SK-N-SH treated with all-trans-retinoic acid at 6 μM for 48 hours (cell line): ENCODE results near the gene INSM1.
"Not testable (repeated sequence)": the region's sequence is repeated elsewhere in the genome, so short reads cannot be mapped to it uniquely, and the experiment has no call there.

Experiments
- ATAC-seq: fragments of 200-7000 bp; cut with Tn5 transposase; 3 replicates; pipeline ENCODE4 v1.9.1; 2020; ENCODE audit warnings: mild to moderate bottlenecking, moderate library complexity
- ARNTL ChIP-seq: fragments of 450-650 bp; formaldehyde crosslinking; IDR thresholded peaks from 2 replicates; pipeline ENCODE4 v1.5.0; 2020; ENCODE audit warnings: low read depth, mild to moderate bottlenecking, moderate library complexity, borderline replicate concordance
- CSDC2 ChIP-seq: fragments of 250-450 bp; sonication (Bioruptor Pico); IDR thresholded peaks from 2 replicates; pipeline ENCODE4 v1.5.0; 2020; ENCODE audit warnings: mild to moderate bottlenecking, moderate library complexity
- GLIS3 ChIP-seq: fragments of 250-450 bp; sonication (Bioruptor Pico); IDR thresholded peaks from 2 replicates; pipeline ENCODE4 v1.5.0; 2020; ENCODE audit warnings: mild to moderate bottlenecking, moderate library complexity
- ISL1 ChIP-seq: fragments of 250-450 bp; sonication (Bioruptor Pico); IDR thresholded peaks from 2 replicates; pipeline ENCODE4 v2.1.2; 2022; ENCODE audit warnings: mild to moderate bottlenecking, moderate library complexity
- OSR1 ChIP-seq: fragments of 250-450 bp; sonication (Bioruptor Pico); IDR thresholded peaks from 2 replicates; pipeline ENCODE4 v1.8.0; 2022; ENCODE audit warnings: moderate library complexity, mild to moderate bottlenecking, inconsistent platforms
- PPARA ChIP-seq: fragments of 250-450 bp; sonication (Bioruptor Pico); IDR thresholded peaks from 2 replicates; pipeline ENCODE4 v1.5.0; 2020; ENCODE audit warnings: mild to moderate bottlenecking, borderline replicate concordance
- RARB ChIP-seq: fragments of 250-450 bp; sonication (Bioruptor Pico); IDR thresholded peaks from 2 replicates; pipeline ENCODE4 v1.8.0; 2021; ENCODE audit warnings: mild to moderate bottlenecking, moderate library complexity
- SNAI2 ChIP-seq: fragments of 250-450 bp; sonication (Bioruptor Pico); IDR thresholded peaks from 2 replicates; pipeline ENCODE4 v1.5.0; 2020; ENCODE audit warnings: mild to moderate bottlenecking, moderate library complexity
- TCF4 ChIP-seq: fragments of 250-450 bp; sonication (Bioruptor Pico); IDR thresholded peaks from 2 replicates; pipeline ENCODE4 v1.8.0; 2021; ENCODE audit warnings: mild to moderate bottlenecking, moderate library complexity, borderline replicate concordance
- TOX ChIP-seq: fragments of 250-450 bp; sonication (Bioruptor Pico); IDR thresholded peaks from 2 replicates; pipeline ENCODE4 v1.8.0; 2021; ENCODE audit warnings: mild to moderate bottlenecking, moderate library complexity, borderline replicate concordance
- ZFP3 ChIP-seq: fragments of 250-450 bp; sonication (Bioruptor Pico); IDR thresholded peaks from 2 replicates; pipeline ENCODE4 v1.5.0; 2020; ENCODE audit warnings: mild to moderate bottlenecking, moderate library complexity
- ZNF565 ChIP-seq: fragments of 450-650 bp; formaldehyde crosslinking; conservative IDR thresholded peaks from 2 replicates; pipeline ENCODE4 v1.5.0; 2020; ENCODE audit warnings: low read depth, mild to moderate bottlenecking, moderate library complexity
- ZNF70 ChIP-seq: fragments of 450-650 bp; formaldehyde crosslinking; IDR thresholded peaks from 2 replicates; pipeline ENCODE4 v1.5.0; 2020; ENCODE audit warnings: mild to moderate bottlenecking, moderate library complexity
- ZNF8 ChIP-seq: fragments of 450-650 bp; formaldehyde crosslinking; IDR thresholded peaks from 2 replicates; pipeline ENCODE4 v1.5.0; 2020; ENCODE audit warnings: mild to moderate bottlenecking, moderate library complexity
- TF ChIP-seq, protein P1 (sequence below): fragments of 250-450 bp; sonication (Bioruptor Pico); IDR thresholded peaks from 2 replicates; pipeline ENCODE4 v1.5.0; 2020; ENCODE audit warnings: mild to moderate bottlenecking, moderate library complexity
- TF ChIP-seq, protein P2 (sequence below): fragments of 250-450 bp; sonication (Bioruptor Pico); IDR thresholded peaks from 2 replicates; pipeline ENCODE4 v1.5.1; 2020; ENCODE audit warnings: low read depth, mild to moderate bottlenecking, moderate library complexity
- TF ChIP-seq, protein P3 (sequence below): fragments of 250-450 bp; sonication (Bioruptor Pico); IDR thresholded peaks from 2 replicates; pipeline ENCODE4 v1.5.1; 2021; ENCODE audit warnings: mild to moderate bottlenecking, moderate library complexity
- TF ChIP-seq, protein P4 (sequence below): fragments of 250-450 bp; sonication (Bioruptor Pico); IDR thresholded peaks from 2 replicates; pipeline ENCODE4 v1.8.0; 2021; ENCODE audit warnings: low read depth, mild to moderate bottlenecking, moderate library complexity, borderline replicate concordance

Gene INSM1

DNA sequence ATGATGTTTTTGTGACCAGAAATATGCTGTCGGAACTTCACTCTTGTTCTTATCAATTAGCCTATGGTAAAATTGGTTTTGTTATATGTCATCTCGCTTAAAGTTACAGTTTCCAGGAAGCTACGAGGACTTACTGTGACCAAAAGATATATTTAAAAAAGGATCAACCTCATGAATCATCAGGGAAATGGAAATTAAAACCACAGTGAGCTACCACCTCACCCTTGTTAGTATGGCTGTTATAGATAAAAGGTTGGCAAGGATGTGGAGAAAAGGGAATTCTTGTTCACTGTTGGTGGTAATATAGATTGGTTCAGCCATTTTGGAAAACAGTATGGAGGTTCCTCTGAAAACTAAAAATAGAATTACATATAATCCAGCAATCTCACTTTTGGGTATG, 14.3 kb upstream of the INSM1 start (continued):
- TF ChIP-seq, protein P1, sequence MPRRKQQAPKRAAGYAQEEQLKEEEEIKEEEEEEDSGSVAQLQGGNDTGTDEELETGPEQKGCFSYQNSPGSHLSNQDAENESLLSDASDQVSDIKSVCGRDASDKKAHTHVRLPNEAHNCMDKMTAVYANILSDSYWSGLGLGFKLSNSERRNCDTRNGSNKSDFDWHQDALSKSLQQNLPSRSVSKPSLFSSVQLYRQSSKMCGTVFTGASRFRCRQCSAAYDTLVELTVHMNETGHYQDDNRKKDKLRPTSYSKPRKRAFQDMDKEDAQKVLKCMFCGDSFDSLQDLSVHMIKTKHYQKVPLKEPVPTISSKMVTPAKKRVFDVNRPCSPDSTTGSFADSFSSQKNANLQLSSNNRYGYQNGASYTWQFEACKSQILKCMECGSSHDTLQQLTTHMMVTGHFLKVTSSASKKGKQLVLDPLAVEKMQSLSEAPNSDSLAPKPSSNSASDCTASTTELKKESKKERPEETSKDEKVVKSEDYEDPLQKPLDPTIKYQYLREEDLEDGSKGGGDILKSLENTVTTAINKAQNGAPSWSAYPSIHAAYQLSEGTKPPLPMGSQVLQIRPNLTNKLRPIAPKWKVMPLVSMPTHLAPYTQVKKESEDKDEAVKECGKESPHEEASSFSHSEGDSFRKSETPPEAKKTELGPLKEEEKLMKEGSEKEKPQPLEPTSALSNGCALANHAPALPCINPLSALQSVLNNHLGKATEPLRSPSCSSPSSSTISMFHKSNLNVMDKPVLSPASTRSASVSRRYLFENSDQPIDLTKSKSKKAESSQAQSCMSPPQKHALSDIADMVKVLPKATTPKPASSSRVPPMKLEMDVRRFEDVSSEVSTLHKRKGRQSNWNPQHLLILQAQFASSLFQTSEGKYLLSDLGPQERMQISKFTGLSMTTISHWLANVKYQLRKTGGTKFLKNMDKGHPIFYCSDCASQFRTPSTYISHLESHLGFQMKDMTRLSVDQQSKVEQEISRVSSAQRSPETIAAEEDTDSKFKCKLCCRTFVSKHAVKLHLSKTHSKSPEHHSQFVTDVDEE (CRISPR knock-in tag) = no peak

DNA sequence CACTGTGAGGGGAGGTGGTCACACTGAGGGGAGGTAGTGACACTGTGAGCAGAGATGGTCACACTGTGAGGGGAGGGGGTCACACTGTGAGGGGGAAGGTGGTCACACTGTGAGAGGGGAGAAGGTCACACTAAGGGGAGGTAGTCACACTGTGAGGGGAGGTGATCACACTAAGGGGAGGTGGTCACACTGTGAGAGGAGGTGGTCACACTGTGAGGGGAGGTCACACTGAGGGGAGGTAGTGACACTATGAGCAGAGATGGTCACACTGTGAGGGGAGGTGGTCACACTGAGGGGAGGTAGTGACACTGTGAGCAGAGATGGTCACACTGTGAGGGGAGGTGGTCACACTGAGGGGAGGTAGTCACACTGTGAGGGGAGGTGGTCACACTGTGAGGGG, 12.4 kb upstream of the INSM1 start:
- not testable (repeated sequence) for ATAC-seq

DNA sequence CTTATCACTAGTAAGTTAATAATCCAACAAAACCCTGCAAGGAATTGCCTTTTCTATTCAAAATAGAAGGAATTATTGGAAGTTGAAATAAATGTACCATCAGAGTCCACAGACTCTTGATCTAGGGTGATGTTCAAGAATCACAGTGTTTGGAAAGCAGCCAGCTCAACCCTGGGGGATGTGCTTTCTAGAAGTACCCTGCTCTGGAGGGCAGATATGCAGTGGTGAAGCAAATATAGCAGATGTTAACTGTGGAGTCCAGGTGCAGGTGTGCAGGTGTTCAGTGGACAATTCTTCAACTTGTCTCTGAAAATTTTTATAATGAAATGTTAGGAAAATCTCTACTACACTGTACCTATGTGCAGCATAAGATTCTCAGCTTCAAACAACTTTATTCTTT, 9.1 kb upstream of the INSM1 start:
- no peak for ATAC-seq
- TF ChIP-seq ZNF70 (CRISPR knock-in tag) = no peak
- TF ChIP-seq ZFP3 (CRISPR knock-in tag) = no peak

DNA sequence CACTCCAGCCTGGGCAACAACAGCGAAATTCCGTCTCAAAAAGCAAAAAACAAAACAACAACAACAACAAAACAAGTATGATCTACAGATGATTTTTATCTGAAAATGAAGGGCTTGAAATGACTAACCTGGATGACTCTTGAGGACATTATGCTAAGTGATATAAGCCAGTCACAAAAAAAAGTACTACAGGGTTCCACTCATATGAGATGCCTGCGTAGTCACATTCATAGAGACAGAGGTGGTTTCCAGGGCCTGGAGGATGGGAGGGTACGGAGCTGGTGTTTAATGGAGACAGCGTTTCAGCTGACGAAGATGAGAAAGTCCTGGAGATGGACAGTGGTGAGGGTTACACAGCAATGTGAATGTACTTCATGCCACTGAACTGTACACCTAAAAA, 8.3 kb upstream of the INSM1 start:
- ATAC-seq = no peak

DNA sequence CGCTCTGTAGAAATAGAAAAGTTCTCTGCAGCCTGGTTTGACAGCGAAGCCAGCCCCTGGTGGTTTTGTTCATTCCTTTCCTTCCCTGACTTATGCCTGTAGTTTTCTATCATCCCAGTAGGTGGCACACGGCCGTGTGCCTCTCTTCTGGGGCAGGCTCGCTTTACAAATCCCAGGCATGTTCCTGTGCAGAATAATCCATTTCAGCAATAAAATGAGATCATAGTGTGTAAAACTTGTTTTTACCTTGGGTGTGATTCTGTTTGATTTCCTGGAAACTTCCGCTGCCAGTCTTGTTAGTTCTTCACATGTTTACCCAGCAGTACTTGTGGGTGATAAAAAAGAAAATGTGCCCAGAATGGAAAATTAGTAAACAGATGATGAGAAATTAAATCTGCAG, 7.4 kb upstream of the INSM1 start:
- TF ChIP-seq SNAI2 (CRISPR knock-in tag) (no peak), ZFP3 (CRISPR knock-in tag) (no peak), ZNF8 (CRISPR knock-in tag) (no peak), PPARA (CRISPR knock-in tag) (no peak), GLIS3 (CRISPR knock-in tag) (no peak), ZNF70 (CRISPR knock-in tag) (no peak), OSR1 (CRISPR knock-in tag) (no peak), ZNF565 (CRISPR knock-in tag) (no peak), ARNTL (CRISPR knock-in tag) (no peak), ISL1 (no peak), TCF4 (CRISPR knock-in tag) (no peak), CSDC2 (no peak)
- TF ChIP-seq, protein P2, sequence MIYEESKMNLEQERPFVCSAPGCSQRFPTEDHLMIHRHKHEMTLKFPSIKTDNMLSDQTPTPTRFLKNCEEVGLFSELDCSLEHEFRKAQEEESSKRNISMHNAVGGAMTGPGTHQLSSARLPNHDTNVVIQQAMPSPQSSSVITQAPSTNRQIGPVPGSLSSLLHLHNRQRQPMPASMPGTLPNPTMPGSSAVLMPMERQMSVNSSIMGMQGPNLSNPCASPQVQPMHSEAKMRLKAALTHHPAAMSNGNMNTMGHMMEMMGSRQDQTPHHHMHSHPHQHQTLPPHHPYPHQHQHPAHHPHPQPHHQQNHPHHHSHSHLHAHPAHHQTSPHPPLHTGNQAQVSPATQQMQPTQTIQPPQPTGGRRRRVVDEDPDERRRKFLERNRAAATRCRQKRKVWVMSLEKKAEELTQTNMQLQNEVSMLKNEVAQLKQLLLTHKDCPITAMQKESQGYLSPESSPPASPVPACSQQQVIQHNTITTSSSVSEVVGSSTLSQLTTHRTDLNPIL (CRISPR knock-in tag) = no peak
- TF ChIP-seq, protein P1 (CRISPR knock-in tag) = no peak
- TF ChIP-seq, protein P3, sequence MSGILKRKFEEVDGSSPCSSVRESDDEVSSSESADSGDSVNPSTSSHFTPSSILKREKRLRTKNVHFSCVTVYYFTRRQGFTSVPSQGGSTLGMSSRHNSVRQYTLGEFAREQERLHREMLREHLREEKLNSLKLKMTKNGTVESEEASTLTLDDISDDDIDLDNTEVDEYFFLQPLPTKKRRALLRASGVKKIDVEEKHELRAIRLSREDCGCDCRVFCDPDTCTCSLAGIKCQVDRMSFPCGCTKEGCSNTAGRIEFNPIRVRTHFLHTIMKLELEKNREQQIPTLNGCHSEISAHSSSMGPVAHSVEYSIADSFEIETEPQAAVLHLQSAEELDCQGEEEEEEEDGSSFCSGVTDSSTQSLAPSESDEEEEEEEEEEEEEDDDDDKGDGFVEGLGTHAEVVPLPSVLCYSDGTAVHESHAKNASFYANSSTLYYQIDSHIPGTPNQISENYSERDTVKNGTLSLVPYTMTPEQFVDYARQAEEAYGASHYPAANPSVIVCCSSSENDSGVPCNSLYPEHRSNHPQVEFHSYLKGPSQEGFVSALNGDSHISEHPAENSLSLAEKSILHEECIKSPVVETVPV (CRISPR knock-in tag) = no peak
- TF ChIP-seq, all 23 proteins: peak for 0
- peak; percentile 98 for ATAC-seq

More for the DNA sequence above, 8.3 kb upstream of the INSM1 start:
- TF ChIP-seq, protein P4, sequence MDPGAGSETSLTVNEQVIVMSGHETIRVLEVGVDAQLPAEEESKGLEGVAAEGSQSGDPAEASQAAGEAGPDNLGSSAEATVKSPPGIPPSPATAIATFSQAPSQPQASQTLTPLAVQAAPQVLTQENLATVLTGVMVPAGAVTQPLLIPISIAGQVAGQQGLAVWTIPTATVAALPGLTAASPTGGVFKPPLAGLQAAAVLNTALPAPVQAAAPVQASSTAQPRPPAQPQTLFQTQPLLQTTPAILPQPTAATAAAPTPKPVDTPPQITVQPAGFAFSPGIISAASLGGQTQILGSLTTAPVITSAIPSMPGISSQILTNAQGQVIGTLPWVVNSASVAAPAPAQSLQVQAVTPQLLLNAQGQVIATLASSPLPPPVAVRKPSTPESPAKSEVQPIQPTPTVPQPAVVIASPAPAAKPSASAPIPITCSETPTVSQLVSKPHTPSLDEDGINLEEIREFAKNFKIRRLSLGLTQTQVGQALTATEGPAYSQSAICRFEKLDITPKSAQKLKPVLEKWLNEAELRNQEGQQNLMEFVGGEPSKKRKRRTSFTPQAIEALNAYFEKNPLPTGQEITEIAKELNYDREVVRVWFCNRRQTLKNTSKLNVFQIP (CRISPR knock-in tag) = no peak
- TF ChIP-seq, protein P3 (CRISPR knock-in tag) = no peak
- no peak for TF ChIP-seq ZNF565 (CRISPR knock-in tag)
- no peak for TF ChIP-seq TOX (CRISPR knock-in tag)
- TF ChIP-seq RARB (CRISPR knock-in tag) = no peak
